Activated B cell treated with CpG ODN at 0.5 μM for 24 hours (primary cell): ENCODE results near the gene SPSB2. TPM values are rescaled to one million over a fixed set of nuclear protein-coding genes. Genes with fewer than 3 reads are reported as not detected.

Experiments
- ATAC-seq: fragments of 200-7000 bp; cut with Tn5 transposase; one replicate; pipeline ENCODE4 v1.10.0; 2021; ENCODE audit warnings: low read depth, mild to moderate bottlenecking, moderate library complexity
- CTCF ChIA-PET: fragments of 350-600 bp; sonication (Branson Sonifier 250); formaldehyde crosslinking; loops from one replicate; lab custom pipeline; 2021; ENCODE audit warnings: antibody characterized with exemption; lab: Charles Lee
- POLR2A ChIA-PET: fragments of 350-600 bp; sonication (Branson Sonifier 250); formaldehyde crosslinking; loops from one replicate; lab custom pipeline; 2021; ENCODE audit warnings: antibody characterized with exemption; lab: Charles Lee
- DNase-seq: peaks from one replicate; pipeline ENCODE4 v3.0.0; 2022
- H3K27ac Mint-ChIP-seq: one replicate; pipeline ENCODE4 v1.8.0; 2020; ENCODE audit warnings: mixed read lengths
- H3K27me3 Mint-ChIP-seq: one replicate; pipeline ENCODE4 v1.8.0; 2021; ENCODE audit warnings: mixed read lengths
- H3K36me3 Mint-ChIP-seq: one replicate; pipeline ENCODE4 v1.8.0; 2021; ENCODE audit warnings: low read depth, mixed read lengths
- H3K4me1 Mint-ChIP-seq: one replicate; pipeline ENCODE4 v1.8.0; 2021; ENCODE audit warnings: mixed read lengths
- H3K4me3 Mint-ChIP-seq: one replicate; pipeline ENCODE4 v1.8.0; 2020; ENCODE audit warnings: mild to moderate bottlenecking, mixed read lengths
- H3K9me3 Mint-ChIP-seq: one replicate; pipeline ENCODE4 v1.8.0; 2020; ENCODE audit warnings: mixed read lengths
- CTCF ChIP-seq: fragments of 200-600 bp; IDR thresholded peaks from one replicate; pipeline ENCODE4 v1.8.0; 2022; ENCODE audit warnings: antibody characterized with exemption, mild to moderate bottlenecking
- intact Hi-C: fragments of 100-400 bp; cut with micrococcal nuclease; formaldehyde crosslinking; loops from one replicate; pipeline ENCODE4 v1.15.1; 2024
- total RNA-seq: library from RNA; stranded (reverse); gene quantifications from 2 replicates; pipeline ENCODE4 v1.2.3, GENCODE V29; 2022

The SPSB2 gene
- 14.4 and 16.2 TPM in 2 replicates for total RNA-seq

GRCh38 chr12:6873094-6874014 lies at the start of gene SPSB2:
SPSB2 (minus strand) TSS chr12:6873303; CDS start chr12:6872901, 402 bp downstream.
- Mint-ChIP-seq H3K9me3 (no peaks in the 10 kb centered on the region), H3K4me3 (peak within 1 kb of the TSS; percentile 88), H3K36me3 (peaks cover 37% of the 10 kb centered on the region), H3K4me1 (peaks cover 37% of the 10 kb centered on the region), H3K27ac (peak within 1 kb of the TSS; percentile 85), H3K27me3 (no peaks in the 10 kb centered on the region)
- CTCF ChIA-PET: interaction anchor here (0.6 to 3.3 kb wide), 25 partner anchors 9 to 315 kb away, joined by 3 to 52 read pairs (median 5); partner anchors contain the start of genes C12orf57, C1RL, CDCA3 and LRRC23
- intact Hi-C loops: loop anchor here (1.0 kb wide), 13 partner anchors 18 to 316 kb away; partner anchors contain the start of genes C1RL, CHD4, EMG1 and ENO2
- POLR2A ChIA-PET: interaction anchor here (0.5 to 11.1 kb wide), 37 partner anchors 8 to 381 kb away, joined by 3 to 190 read pairs (median 5); partner anchors contain the start of genes C12orf57, C1RL, CDCA3 and COPS7A
- DNase-seq: peak; percentile 100
- no peak for TF ChIP-seq CTCF
- ATAC-seq: peak; percentile 88

- intact Hi-C loops: loop anchor here (10.0 kb wide), 1 partner anchor 713 kb away; no protein-coding TSS in a partner anchor
- Mint-ChIP-seq H3K4me1 (peaks cover 50% of the 10 kb centered on the region), H3K9me3 (no peaks in the 10 kb centered on the region), H3K36me3 (peaks cover 8% of the 10 kb centered on the region), H3K27ac (peak overlapping the region; percentile 78), H3K27me3 (no peaks in the 10 kb centered on the region), H3K4me3 (peak overlapping the region; percentile 9)
- CTCF ChIA-PET: interaction anchor here (0.7 to 3.2 kb wide), 8 partner anchors 14 to 198 kb away, joined by 3 to 12 read pairs (median 6); partner anchors contain the start of genes C12orf57, COPS7A and RNU7-1
- no peak for TF ChIP-seq CTCF
- DNase-seq (no peak), ATAC-seq (peak; percentile 49)
- POLR2A ChIA-PET: interaction anchor here (0.5 to 2.0 kb wide), 10 partner anchors 16 to 169 kb away, joined by 3 to 15 read pairs (median 4); partner anchors contain the start of genes C12orf57, LRRC23, MLF2 and RNU7-1
Observed at GRCh38 chr12:6921996-6922946, 49.2 kb upstream of the SPSB2 start.

GRCh38 chr12:6921539-6921938 lies 48.4 kb upstream of the SPSB2 start:
- H3K27me3 Mint-ChIP-seq: no peaks in the 10 kb centered on the region
- POLR2A ChIA-PET: interaction anchor here (0.5 to 2.0 kb wide), 8 partner anchors 16 to 168 kb away, joined by 3 to 15 read pairs (median 6); partner anchors contain the start of genes C12orf57, LRRC23, MLF2 and RNU7-1
- intact Hi-C loops: loop anchor here (10.0 kb wide), 1 partner anchor 713 kb away; no protein-coding TSS in a partner anchor
- H3K4me1 Mint-ChIP-seq: peaks cover 44% of the 10 kb centered on the region
- DNase-seq (no peak), ATAC-seq (no peak)
- peak overlapping the region; percentile 78 for H3K27ac Mint-ChIP-seq
- CTCF ChIA-PET: interaction anchor here (1.1 to 3.2 kb wide), 5 partner anchors 17 to 198 kb away, joined by 4 to 12 read pairs (median 7); partner anchors contain the start of genes C12orf57, COPS7A and RNU7-1
- H3K9me3 Mint-ChIP-seq: no peaks in the 10 kb centered on the region
- H3K36me3 Mint-ChIP-seq: peaks cover 15% of the 10 kb centered on the region
- H3K4me3 Mint-ChIP-seq: no peak overlapping the region
- no peak for TF ChIP-seq CTCF

GRCh38 chr12:6919588-6919987 lies 46.5 kb upstream of the SPSB2 start:
- ATAC-seq (no peak), DNase-seq (no peak)
- ChIA-PET CTCF (interaction anchor here (1.3 to 1.5 kb wide), 2 partner anchors 28 to 50 kb away, joined by 3 to 4 read pairs; no protein-coding TSS in a partner anchor), POLR2A (interaction anchor here (0.6 to 1.5 kb wide), 4 partner anchors 11 to 48 kb away, joined by 4 to 10 read pairs (median 7); partner anchors contain the start of genes C12orf57 and RNU7-1)
- Mint-ChIP-seq H3K4me3 (no peak overlapping the region), H3K27me3 (no peaks in the 10 kb centered on the region), H3K27ac (no peak overlapping the region), H3K4me1 (peaks cover 55% of the 10 kb centered on the region), H3K9me3 (no peaks in the 10 kb centered on the region), H3K36me3 (peaks cover 19% of the 10 kb centered on the region)
- intact Hi-C loops: no loop called here
- no peak for TF ChIP-seq CTCF
